ENCODE measurements around the gene NDRG4.

The NDRG4 gene

DNA sequence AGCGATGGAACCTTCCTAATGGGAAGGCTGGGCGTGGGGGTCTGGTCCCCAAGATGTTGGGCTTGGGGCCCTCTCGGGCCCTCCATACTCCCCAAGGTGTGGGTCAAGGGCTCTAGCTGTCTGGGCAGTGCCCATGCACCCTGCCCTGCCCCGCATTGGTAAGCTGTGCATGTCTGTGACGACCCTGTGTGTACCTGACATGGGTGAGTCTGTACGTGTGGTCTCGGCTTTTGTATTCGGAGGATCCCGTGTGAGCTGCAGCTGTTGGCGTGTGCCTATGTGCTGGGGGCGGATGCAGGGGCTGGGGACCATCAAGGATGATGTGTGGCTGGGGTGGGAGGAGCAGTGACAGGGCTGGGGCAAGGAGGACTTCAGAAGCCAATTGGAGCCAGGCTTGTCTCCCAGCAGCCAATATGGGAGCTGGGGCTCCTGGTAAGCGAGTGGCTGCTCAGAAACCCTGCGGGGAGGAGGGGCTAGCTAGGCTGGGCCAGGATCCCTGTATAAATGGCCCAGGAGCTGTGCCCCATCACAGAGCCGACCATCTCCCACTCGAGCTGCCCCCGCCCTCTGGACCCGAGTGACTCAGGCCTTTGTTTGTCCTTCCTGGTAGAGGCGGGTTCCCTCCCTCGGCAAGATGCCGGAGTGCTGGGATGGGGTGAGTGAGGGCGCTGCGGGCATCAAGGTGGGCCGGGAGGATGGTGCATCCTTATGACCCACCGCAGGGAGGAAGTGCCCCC lies at the start of gene NDRG4:
NDRG4 (plus strand) TSS at position 529 of the 737 bp plus-strand sequence; CDS start at position 635, 106 bp downstream.
- DNase-seq (ENCODE audit: low read depth) = no peak

- no peak for DNase-seq (ENCODE audit: low read depth)
These were observed 49.4 kb upstream of the NDRG4 start for GRCh38 chr16:58450590-58450989.

- DNase-seq (ENCODE audit: low read depth) = no peak
These were observed 48.7 kb upstream of the NDRG4 start for GRCh38 chr16:58451265-58451689.

GRCh38 chr16:58451945-58452401 lies 48.0 kb upstream of the NDRG4 start:
- no peak for DNase-seq (ENCODE audit: low read depth)

- DNase-seq (ENCODE audit: low read depth) = no peak
These were observed 47.3 kb upstream of the NDRG4 start for GRCh38 chr16:58452640-58453039.

DNA sequence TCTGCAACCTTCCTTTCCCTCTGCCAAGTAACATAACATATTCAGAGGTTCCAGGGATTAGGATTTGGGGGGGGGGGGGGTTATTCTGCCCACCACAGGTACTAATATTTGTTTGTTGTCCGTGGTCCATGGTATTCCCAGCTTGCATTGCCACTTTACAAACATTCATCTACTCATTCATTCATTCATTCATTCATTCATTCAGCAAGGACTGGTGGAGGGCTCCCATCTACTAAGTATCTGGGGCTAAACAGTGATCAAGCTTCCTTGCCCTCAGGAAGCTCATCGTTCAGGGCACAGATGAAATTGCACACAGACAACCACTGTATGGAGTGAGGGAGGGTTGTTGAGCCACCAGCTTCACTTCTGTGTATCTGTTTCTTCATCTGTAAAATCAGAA lies 45.8 kb upstream of the NDRG4 start:
- DNase-seq (ENCODE audit: low read depth) = no peak

- DNase-seq (ENCODE audit: low read depth) = no peak
These were observed 45.1 kb upstream of the NDRG4 start for GRCh38 chr16:58454856-58455255.

DNA sequence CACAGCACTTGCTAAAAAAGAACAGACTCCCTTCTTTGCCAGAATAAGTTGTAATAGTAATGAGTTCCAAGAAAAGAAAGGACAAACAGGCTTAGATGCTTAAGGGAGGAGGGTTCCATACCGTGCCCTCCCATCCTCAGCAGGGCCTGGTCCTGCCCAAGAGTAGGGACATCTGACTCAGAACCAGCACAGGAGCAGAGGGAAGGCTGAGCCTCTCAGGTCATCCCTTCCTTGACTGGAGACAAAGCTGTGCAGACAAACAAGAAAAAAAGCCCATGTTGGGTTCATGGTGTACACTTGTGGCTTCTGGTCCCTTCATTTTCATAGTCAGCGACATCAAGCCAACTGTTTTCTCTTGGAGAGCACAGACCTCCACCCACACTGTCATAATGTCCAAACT lies 44.2 kb upstream of the NDRG4 start:
- DNase-seq (ENCODE audit: low read depth) = no peak

DNA sequence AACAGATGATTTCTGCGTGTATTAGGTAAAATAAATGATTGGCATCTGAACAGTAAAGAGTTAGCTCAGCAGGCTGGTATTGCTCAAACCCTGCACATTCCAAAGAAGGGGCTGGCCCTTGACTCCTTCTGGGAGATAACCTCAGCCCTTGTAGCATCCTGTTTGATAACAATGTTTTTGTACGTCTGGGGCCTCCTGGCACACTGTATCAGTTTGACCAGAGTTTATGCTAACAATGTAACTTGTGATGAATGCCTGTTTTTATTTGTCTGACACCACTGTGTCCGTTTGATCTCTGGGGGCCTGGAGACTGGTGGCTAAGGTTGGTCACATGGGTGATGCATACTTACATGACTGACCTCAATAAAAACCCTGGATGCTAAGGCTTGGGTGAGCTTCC lies 43.8 kb upstream of the NDRG4 start:
- peak; percentile 44 for DNase-seq (ENCODE audit: low read depth)

GRCh38 chr16:58458606-58459343 lies 41.2 kb upstream of the NDRG4 start:
- no peak for DNase-seq (ENCODE audit: low read depth)

- no peak for DNase-seq (ENCODE audit: low read depth)
These were observed 40.4 kb upstream of the NDRG4 start for GRCh38 chr16:58459344-58460218.

DNA sequence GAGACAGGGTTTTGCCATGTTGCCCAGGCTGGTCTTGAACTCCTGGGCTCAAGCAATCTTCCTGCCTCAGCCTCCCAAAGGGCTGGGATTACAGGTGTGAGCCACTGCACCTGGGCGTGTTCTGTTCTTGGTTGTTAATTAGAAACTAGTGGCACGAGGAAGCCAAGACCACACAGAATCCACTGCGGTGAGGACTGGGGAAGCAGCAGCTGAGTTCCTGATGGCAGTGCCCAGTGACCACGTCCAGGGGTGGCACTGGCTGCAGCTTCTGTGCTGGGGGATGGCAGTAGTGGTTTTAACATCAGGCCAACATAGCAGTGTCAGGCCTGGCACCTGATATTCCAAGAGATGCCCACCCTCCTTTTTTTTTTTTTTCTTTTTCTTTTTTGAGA lies 39.7 kb upstream of the NDRG4 start:
- DNase-seq (ENCODE audit: low read depth) = no peak

GRCh38 chr16:58461056-58461455 lies 38.9 kb upstream of the NDRG4 start:
- no peak for DNase-seq (ENCODE audit: low read depth)

DNA sequence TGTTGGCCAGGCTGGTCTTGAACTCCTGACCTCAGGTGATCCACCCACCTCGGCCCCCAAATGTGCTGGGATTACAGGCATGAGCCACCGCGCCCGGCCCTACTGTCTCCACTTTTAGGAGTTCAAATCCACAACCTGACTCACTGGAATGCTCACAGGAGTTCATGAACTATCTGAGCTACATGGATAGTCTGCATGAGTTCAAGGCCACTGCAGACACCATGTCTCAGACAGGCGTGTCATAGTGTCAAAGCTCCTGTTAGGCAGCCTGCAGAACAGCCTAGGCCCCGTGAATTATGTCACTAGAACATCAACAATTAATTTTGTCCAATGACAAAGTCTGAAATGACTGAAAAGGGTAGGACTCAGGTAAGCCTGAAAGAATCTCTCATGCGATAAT lies 38.3 kb upstream of the NDRG4 start:
- no peak for DNase-seq (ENCODE audit: low read depth)

DNA sequence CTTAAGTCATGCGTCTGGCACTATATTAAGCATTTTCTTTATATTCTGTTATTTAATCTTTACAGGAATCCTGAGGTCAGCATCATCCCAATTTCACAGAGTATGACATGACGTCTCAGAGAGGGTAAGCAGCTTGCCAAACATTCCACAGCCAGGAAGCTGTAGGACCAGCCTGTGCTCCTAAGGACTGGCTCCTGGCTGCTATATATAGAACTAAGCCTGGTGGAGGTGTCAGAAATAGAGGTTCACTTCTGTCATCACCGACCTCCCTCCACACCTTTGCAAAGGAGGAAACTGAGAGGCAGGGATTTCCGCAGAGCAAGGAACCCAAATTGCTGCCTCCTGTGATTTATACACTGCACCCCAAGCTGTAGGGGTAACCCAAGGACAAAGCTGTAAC lies 37.9 kb upstream of the NDRG4 start:
- no peak for DNase-seq (ENCODE audit: low read depth)

DNA sequence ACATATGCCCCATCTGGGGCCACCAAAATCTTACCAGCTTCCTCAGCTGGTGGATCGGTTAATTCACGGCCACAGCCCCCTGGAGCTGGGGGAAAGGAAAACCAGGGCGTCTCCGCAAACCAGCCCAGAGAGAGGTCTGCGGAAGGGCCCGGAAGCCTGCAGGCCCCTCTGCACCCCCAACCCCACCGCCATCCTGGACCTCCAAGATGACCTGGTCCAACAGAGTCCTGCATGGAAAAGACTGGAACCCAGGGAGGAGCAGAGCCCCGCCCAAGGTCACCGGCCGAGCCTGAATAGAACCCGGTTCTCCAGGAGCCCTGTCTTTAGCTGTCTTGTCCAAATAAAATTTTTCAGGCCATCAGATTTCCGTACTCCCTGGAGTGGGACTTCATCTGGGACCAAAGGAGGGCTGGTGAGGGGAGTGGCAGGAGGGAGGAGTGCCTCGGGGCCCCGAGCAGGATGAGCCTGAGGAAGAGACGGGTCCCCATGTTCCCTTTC lies 37.4 kb upstream of the NDRG4 start:
- DNase-seq (ENCODE audit: low read depth) = no peak

GRCh38 chr16:58462997-58463941 lies 36.7 kb upstream of the NDRG4 start:
- no peak for DNase-seq (ENCODE audit: low read depth)

DNA sequence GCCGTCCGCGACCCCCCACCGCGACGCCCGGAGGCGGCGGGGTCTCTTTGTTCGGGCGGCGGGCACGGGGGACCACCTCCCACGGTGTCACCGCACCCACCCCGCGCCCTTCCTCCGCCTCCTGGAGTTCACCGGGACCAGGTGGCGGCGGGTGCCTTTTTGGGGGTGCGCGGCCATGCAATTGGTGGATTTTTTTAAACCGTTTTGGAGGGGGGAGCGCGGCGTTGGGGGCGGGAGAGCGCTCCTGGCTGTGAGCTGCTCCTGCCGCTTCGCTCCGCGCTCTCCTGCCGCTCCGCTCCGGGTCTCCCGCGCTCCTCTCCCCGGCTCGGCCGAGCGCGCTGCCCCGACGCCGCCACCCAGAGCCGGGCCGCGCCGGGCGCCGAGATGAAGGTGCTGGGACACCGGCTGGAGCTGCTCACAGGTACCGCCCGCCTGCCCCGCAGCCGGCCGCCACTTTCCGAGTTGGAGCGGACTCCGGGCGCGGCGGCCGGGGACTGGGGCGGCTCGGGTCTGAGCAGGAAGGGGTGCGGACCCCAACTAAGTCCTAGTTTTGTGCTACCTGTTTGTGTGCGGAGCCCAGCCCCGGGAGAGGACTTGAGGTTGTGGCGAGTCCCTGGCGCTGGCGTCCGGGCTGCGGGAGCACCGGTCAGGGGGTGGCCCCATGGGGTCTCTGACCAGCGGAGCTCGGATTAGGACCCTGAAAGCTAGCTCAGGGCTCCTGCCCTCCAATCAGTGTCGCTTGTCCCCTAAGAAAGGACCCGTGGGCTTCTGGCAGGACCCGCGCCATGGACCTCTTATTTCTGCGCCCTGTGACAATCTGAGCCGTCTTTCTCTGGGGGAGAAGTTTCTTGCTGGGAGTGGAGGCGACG lies 35.7 kb upstream of the NDRG4 start:
- no peak for DNase-seq (ENCODE audit: low read depth)

DNA sequence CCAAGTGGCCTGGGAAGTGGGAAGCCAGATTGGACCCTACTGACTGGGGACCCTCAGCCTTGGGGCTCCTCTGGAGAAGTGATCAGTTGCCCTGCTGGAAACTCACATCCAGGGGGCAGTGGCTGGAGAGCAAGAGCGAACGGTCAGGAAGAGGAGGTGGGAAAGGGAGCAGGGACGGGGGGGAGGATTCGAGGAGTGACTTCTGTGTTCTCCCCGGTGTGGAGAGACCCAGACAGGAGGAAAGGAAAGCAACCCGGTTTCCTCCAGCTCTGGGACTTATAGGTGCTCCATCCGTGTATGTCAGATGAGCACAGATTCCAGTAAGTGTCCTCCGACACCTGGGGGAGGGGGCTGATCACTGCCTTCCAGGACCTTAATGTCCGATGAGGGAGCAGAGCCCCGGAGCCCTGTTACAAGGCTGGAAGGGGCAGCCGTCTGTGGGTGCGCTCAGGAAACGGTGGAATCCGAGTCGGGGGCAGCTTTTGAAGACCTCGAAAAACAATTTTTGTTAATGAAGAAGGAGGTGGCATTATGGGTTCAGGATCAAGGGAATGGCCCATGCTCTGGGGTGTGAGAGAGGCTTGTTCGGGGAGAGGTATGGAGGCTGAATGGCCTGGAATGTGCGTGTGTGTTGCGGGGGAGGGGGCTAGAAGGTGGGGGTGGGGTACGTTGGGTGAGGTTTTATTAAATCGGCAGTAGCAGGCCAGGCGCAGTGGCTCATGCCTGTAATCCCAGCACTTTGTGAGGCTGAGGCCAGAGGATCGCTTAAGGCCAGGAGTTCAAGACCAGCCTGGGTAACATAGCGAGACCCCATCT lies 34.8 kb upstream of the NDRG4 start:
- DNase-seq (ENCODE audit: low read depth) = no peak
